ENCODE results near the gene OR10V1. TPM values are rescaled to one million over a fixed set of nuclear protein-coding genes. Genes with fewer than 3 reads are reported as not detected.

The OR10V1 gene
- total and polyA plus RNA-seq, 10 donors, result not detected

GRCh38 chr11:59667812-59668187 is 45.8 kb downstream of the OR10V1 start:
- no peak for DNase-seq
- Histone ChIP-seq H3K27ac (peak overlapping the region; percentile 16 to 99 (median 98)), H3K27me3 (replicated peaks in 1 of 7) (no peaks in the 10 kb centered on the region), H3K4me1 (peaks cover 18 to 70% (median 51%) of the 10 kb centered on the region in 6 donors), H3K9me3 (no peaks in the 10 kb centered on the region), H3K4me3 (peak overlapping the region; percentile 60 to 94 (median 75)), H3K36me3 (peaks cover 0 to 41% (median 30%) of the 10 kb centered on the region in 6 donors)
- TF ChIP-seq CTCF (IDR thresholded peaks at IDR 0.05 in 8 of 11, conservative IDR thresholded peaks at IDR 0.05 in 3 of 11), result no peak
- TF ChIP-seq POLR2AphosphoS5 (IDR thresholded peaks at IDR 0.05), result no peak
- TF ChIP-seq POLR2A (IDR thresholded peaks at IDR 0.05), result no peak
- intact Hi-C loops (cut with DNase I; ENCODE audit: low total_unique reads), result loop anchor here (10.0 kb wide), 2 partner anchors 53 to 137 kb away; partner anchors contain the start of gene OSBP
- WGBS, 5 donors, result 26 to 50% (median 41%) methylated on average over 3 of the region's 3 CpGs

- intact Hi-C loops (cut with DNase I; ENCODE audit: low total_unique reads), result loop anchor here (10.0 kb wide), 2 partner anchors 52 to 138 kb away; partner anchors contain the start of gene OSBP
- no peak for TF ChIP-seq POLR2A (IDR thresholded peaks at IDR 0.05)
- TF ChIP-seq CTCF (IDR thresholded peaks at IDR 0.05 in 8 of 11, conservative IDR thresholded peaks at IDR 0.05 in 3 of 11), result no peak
- H3K27ac ChIP-seq, result peak overlapping the region in 7 of 8 donors; percentile 34 to 99 (median 98)
- H3K4me1 ChIP-seq, result peaks cover 24 to 78% (median 57%) of the 10 kb centered on the region in 6 donors
- 31 to 60% (median 43%) methylated on average over 1 of the region's 1 CpG for WGBS, 5 donors
- no peaks in the 10 kb centered on the region for H3K9me3 ChIP-seq
- H3K36me3 ChIP-seq, result peaks cover 0 to 50% (median 35%) of the 10 kb centered on the region in 6 donors
- peak overlapping the region in 3 of 8 donors; percentile 75 to 94 (median 76) for H3K4me3 ChIP-seq
- no peaks in the 10 kb centered on the region for H3K27me3 ChIP-seq (replicated peaks in 1 of 7)
- DNase-seq, result no peak
These were observed 46.7 kb downstream of the OR10V1 start for GRCh38 chr11:59666969-59667368.

Other genes starting within 250 kb of the OR10V1 start
- gene OR4D10, start 240.5 kb downstream of the OR10V1 start, total RNA-seq, result not detected
- gene OR4D10, start 240.5 kb downstream of the OR10V1 start, polyA plus RNA-seq, result not detected
- not detected for gene OR4D11, start 210.3 kb downstream of the OR10V1 start, total RNA-seq
- gene OR4D11, start 210.3 kb downstream of the OR10V1 start, polyA plus RNA-seq, result not detected
- gene OR4D9, start 202.3 kb downstream of the OR10V1 start, total RNA-seq, result not detected
- not detected for gene OR4D9, start 202.3 kb downstream of the OR10V1 start, polyA plus RNA-seq
- gene OSBP, start 98.1 kb downstream of the OR10V1 start, total RNA-seq, result 10 to 100 TPM; 33.9 to 39.9 (median 35.6) TPM
- gene OSBP, start 98.1 kb downstream of the OR10V1 start, polyA plus RNA-seq, result 10 to 100 TPM in 1 of 3 donors, 1 to 10 TPM in 2; 7.0 to 10.6 (median 8.9) TPM
- gene PATL1, start 44.8 kb downstream of the OR10V1 start, total RNA-seq, result 10 to 100 TPM; 24.0 to 47.1 (median 35.5) TPM
- 10 to 100 TPM in 1 of 3 donors, 1 to 10 TPM in 2; 5.7 to 10.3 (median 7.7) TPM for gene PATL1, start 44.8 kb downstream of the OR10V1 start, polyA plus RNA-seq
- gene STX3, start 41.5 kb upstream of the OR10V1 start, total RNA-seq, result 10 to 100 TPM; 21.6 to 49.3 (median 30.9) TPM
- 10 to 100 TPM in 1 of 3 donors, 1 to 10 TPM in 2; 5.1 to 10.9 (median 8.1) TPM for gene STX3, start 41.5 kb upstream of the OR10V1 start, polyA plus RNA-seq
- gene MRPL16, start 96.9 kb upstream of the OR10V1 start, total RNA-seq, result 10 to 100 TPM; 35.6 to 55.9 (median 43.7) TPM
- 10 to 100 TPM; 65.5 to 78.9 (median 70.7) TPM for gene MRPL16, start 96.9 kb upstream of the OR10V1 start, polyA plus RNA-seq
- gene CBLIF, start 131.7 kb upstream of the OR10V1 start, total RNA-seq, result not detected
- gene CBLIF, start 131.7 kb upstream of the OR10V1 start, polyA plus RNA-seq, result not detected
- 10 to 100 TPM in 4 of 7 donors, 1 to 10 TPM in 3; 1.2 to 18.6 (median 11.6) TPM for gene TCN1, start 152.6 kb upstream of the OR10V1 start, total RNA-seq
- gene TCN1, start 152.6 kb upstream of the OR10V1 start, polyA plus RNA-seq, result under 1 TPM; 0.26 to 0.86 (median 0.64) TPM
- gene OOSP3, start 164.9 kb upstream of the OR10V1 start, total RNA-seq, result not detected
- gene OOSP3, start 164.9 kb upstream of the OR10V1 start, polyA plus RNA-seq, result not detected
- gene OOSP1, start 224.6 kb upstream of the OR10V1 start, total RNA-seq, result not detected
- gene OOSP1, start 224.6 kb upstream of the OR10V1 start, polyA plus RNA-seq, result not detected

All from spleen (tissue), 11 donors.